HG03439 (cell line): Measurements from ENCODE around the gene SMR3A.

ENCODE experiments used
- ATAC-seq: cut with Tn5 transposase; IDR thresholded peaks from one replicate; pipeline ENCODE4 v1.9.1; 2021; ENCODE audit warnings: mild to moderate bottlenecking, moderate library complexity; ENCODE audit not compliant: unreplicated experiment

Gene SMR3A

DNA sequence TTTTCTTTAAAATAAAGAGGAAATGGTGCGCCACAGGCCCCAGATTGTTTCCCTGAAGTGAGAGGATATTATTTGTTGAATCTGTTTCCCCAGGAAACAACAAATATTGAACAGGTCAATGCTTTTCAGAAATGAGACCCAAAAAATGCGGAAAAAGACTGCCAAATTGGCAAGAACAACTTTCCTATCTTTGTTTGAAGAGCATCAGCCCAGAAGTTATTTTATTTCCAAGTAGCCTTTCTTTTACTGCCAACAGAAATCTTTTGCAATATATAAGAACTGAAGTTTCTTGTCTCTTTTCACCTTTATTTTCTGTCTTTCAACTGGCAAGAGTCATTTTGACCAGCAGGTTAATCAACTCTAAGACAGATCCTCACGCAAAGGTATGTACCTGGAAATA, at the start of gene SMR3A:
Gene SMR3A (plus strand): TSS at position 301 of the 400 bp plus-strand sequence. CDS start 1,356 bp downstream, outside the sequence.
- ATAC-seq: no peak

- no peak for ATAC-seq
Observed at GRCh38 chr4:70313736-70314135, 46.8 kb upstream of the SMR3A start.

DNA sequence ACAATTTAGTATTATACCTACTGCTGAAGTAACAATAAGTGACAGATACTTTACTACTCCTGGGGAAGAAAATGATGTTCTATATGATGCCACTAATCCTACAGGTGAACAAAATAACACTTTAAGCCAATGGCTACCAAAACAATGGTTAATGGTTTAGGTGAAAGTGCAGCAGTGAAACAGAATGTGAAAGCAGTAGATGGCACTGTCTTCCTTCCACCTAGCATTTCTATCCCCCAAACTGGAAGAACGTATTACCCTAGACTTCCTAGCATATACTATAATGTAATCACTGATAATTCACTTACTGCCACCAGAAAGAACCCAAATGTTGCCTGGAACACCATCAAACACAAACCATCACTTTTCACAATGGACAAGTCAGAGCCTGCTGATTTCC, 44.6 kb upstream of the SMR3A start:
- peak; percentile 65 for ATAC-seq

DNA sequence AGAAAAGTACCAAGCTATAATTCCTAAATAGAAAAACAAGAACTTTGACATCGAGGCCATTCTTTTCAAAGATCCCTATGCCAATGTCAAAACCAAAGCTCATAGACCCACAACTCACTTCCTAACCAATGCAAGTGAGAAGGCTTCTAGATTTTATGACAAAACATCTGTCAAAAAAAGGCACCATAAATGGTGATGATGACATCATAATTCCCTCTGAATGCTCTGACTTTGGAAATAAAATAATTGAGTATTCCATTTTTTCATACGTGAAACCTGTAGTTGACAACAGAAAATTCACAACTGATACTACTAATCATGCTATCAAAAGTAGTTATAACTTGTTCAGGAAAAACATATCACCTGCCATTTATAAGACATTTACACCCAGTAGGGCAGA, 34.5 kb upstream of the SMR3A start:
- no peak for ATAC-seq

DNA sequence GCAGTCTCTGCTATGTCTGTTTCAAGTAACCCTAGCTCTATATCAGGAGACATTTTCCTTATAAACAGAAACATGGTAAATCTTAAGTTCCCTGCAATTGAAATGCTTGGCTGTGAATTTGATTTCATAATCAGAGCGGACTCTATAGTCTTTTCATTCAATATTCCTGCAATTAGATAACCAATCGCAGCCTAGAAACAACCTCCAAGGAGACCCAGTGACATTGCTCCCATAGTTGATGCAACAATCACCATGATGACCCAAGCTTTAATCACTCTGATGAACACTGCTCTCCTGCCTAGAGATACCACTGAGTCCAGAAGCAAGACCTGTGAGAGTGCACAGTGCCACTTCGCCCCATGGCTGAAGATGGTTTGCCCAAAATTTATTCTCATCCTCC, 25.9 kb upstream of the SMR3A start, which contains the start of gene CABS1:
Gene CABS1 (plus strand): TSS at position 301 of the 400 bp plus-strand sequence. CDS start 59 bp downstream, at position 360.
- ATAC-seq: no peak

DNA sequence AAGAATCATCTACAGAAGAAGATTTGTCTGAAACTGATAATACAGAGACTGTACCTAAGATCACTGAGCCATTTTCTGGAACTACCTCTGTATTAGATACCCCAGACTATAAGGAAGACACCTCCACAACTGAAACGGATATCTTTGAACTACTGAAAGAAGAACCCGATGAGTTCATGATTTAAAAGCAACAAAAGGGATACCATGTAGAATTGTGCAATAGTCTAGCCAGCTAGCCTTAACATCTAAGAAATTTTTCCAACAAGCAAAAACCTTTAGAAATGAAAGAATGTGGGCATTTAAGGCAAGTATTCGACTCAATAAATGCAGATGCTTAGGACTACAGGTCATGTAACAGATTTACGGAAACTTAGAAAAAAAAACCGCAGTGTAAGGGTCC, 24.5 kb upstream of the SMR3A start:
- no peak for ATAC-seq

GRCh38 chr4:70337886-70338420, 22.6 kb upstream of the SMR3A start:
- ATAC-seq: no peak

GRCh38 chr4:70356185-70356584, 4.4 kb upstream of the SMR3A start:
- no peak for ATAC-seq

DNA sequence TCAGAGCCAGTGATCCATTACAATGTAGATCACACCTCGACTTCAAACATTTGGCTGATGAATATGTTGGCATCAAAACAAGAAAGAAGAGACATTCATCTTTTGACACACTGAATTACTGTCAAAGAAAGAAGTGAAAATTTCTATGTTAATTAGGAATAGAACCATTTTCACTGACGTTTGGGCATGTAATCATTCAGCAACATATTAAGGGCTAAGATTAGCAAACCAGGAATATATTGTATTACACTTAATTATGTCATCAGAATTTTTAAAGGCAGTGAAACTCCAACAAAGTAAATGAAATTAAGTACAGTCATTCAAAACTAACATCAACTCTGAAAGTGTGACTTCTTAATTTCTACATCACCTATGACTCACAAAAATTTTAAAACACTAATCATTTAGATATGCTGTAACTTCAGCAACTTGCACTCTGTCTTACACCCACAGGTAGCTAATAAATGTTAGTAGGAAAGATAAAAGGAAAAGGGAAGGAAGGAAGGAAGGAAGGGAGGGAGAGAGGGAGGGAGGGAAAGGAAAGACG, 1.4 kb upstream of the SMR3A start:
- ATAC-seq: no peak

GRCh38 chr4:70364002-70364401, 3.4 kb downstream of the SMR3A start:
- ATAC-seq: no peak

- no peak for ATAC-seq
Observed at GRCh38 chr4:70365479-70365878, 4.9 kb downstream of the SMR3A start.

DNA sequence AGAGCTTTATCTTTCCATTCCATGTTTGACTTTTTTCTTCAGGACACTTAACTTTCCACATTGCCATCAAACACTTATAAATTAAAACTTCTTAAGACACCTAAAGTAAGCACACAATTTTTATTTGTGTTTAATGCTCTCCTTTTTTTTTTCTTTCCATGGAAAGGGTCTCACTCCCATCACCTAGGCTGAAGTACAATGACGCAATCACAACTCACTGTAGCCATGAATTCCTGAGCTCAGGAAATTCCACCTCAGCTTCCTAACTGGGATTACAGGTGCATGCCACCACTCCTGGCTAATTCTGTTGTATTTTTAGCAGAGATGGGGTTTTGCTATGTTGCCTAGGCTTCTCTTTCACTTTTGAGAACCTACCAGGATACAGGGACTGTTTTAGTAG, 7.3 kb downstream of the SMR3A start:
- no peak for ATAC-seq

- ATAC-seq: no peak
Observed at GRCh38 chr4:70371987-70372386, 11.4 kb downstream of the SMR3A start.

GRCh38 chr4:70372760-70373159, 12.2 kb downstream of the SMR3A start:
- ATAC-seq: no peak

- ATAC-seq: no peak
Observed at GRCh38 chr4:70380578-70380977, 20.0 kb downstream of the SMR3A start.

- no peak for ATAC-seq
Observed at GRCh38 chr4:70382691-70383181, 22.2 kb downstream of the SMR3A start, which contains the start of gene SMR3B. Gene SMR3B (plus strand): TSS chr4:70383131. CDS start chr4:70384511, 1,380 bp downstream.

DNA sequence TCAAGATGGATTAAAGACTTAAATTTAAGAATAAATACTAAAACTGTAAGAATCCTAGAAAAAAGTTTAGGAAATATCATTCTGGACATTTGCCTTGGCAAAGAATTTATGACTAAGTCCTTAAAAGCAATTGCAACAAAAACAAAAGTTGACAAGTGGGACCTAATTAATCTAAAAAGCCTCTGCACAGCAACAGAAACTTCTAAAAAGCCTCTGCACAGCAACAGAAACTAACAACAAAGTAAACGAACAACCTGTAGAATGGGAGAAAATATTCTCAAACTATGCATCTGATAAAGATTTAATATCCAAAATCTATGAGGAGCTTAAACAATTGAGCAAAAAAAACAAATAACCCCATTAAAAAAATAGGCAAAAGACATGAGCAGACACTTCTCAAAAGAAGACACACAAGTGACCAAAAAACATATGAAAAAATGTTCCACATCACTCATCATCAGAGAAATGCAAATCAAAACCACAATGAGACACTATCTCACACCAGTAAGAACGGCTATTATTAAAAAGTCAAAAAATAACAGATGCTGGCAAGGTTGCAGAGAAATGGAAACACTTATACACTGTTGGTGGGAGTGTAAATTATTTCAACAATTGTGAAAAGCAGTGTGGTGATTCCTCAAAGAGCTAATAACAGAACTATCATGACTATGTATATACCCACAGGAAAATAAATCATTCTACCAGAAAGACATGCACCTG, 31.7 kb downstream of the SMR3A start:
- ATAC-seq: peak; percentile 49

DNA sequence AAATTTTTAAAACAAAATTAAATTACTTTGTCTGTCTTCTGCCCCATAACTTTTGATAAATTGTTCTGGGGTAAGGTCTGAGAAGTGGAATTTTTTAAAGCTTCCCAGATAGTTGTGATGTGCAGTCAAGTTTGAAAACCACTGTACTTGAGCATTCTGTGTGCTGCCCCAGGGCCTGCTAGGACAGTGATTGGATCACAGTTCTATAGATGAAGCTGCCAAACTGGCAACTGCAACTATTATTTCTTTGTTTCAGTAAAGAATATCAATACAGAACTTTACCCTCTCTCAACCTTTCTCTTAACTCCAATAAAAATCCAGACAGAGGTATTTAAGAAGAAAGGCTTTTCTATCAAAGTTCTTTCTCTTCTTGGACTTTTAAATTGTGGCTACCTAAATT, 37.0 kb downstream of the SMR3A start, which contains the start of gene OPRPN:
Gene OPRPN (plus strand): TSS at position 361 of the 400 bp plus-strand sequence. CDS start 1,346 bp downstream, outside the sequence.
- ATAC-seq: no peak

GRCh38 chr4:70399319-70399718, 38.8 kb downstream of the SMR3A start:
- ATAC-seq: peak; percentile 58

- peak; percentile 47 for ATAC-seq
Observed at GRCh38 chr4:70402762-70403161, 42.2 kb downstream of the SMR3A start.

DNA sequence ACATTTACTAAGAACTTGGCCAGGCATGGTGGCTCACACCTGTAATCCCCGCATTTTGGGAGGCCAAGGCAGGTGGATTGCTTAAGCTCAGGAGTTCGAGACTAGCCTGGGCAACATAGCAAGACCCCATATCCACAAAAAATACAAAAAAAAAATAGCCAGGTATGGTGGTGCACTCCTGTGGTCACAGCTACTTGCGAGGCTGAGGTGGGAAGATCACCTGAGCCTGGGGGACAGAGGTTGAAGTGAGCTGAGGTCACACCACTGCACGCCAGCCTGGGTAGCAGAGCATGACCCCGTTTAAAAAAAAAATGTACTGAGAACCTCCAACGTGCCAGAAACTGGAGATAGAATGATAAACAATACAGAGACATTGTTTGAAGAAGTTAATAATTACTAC, 45.2 kb downstream of the SMR3A start:
- no peak for ATAC-seq
